ENCODE measurements around the gene LRRC45.

Gene LRRC45

GRCh38 chr17:81987161-81987770, 35.8 kb upstream of the LRRC45 start:
- TF ChIP-seq POLR2A (IDR thresholded peaks at IDR 0.05; ENCODE audit: low read length) (no peak), GATA1 (IDR thresholded peaks at IDR 0.05; ENCODE audit: low read depth, low read length) (no peak)

GRCh38 chr17:81990836-81991683, 32.0 kb upstream of the LRRC45 start:
- TF ChIP-seq GATA1 (IDR thresholded peaks at IDR 0.05; ENCODE audit: low read depth, low read length) (no peak), POLR2A (IDR thresholded peaks at IDR 0.05; ENCODE audit: low read length) (no peak)
- no peak for DNase-seq

More at GRCh38 chr17:81987161-81987770, 35.8 kb upstream of the LRRC45 start:
- no peak for DNase-seq

GRCh38 chr17:81991684-81992305, 31.3 kb upstream of the LRRC45 start:
- TF ChIP-seq GATA1 (IDR thresholded peaks at IDR 0.05; ENCODE audit: low read depth, low read length) (no peak), POLR2A (IDR thresholded peaks at IDR 0.05; ENCODE audit: low read length) (no peak)
- DNase-seq: peak; percentile 53 to 56

- TF ChIP-seq POLR2A (IDR thresholded peaks at IDR 0.05; ENCODE audit: low read length) (no peak), GATA1 (IDR thresholded peaks at IDR 0.05; ENCODE audit: low read depth, low read length) (no peak)
- DNase-seq: no peak
Observed at GRCh38 chr17:81992306-81993102, 30.6 kb upstream of the LRRC45 start.

- DNase-seq: no peak
- TF ChIP-seq POLR2A (IDR thresholded peaks at IDR 0.05; ENCODE audit: low read length): no peak
- TF ChIP-seq GATA1 (IDR thresholded peaks at IDR 0.05; ENCODE audit: low read depth, low read length): no peak
Observed at GRCh38 chr17:81993729-81994592, 29.1 kb upstream of the LRRC45 start.

- no peak for TF ChIP-seq GATA1 (IDR thresholded peaks at IDR 0.05; ENCODE audit: low read depth, low read length)
- no peak for DNase-seq
Observed at GRCh38 chr17:81994593-81995462, 28.3 kb upstream of the LRRC45 start.

GRCh38 chr17:81995463-81996231, 27.5 kb upstream of the LRRC45 start:
- no peak for TF ChIP-seq POLR2A (IDR thresholded peaks at IDR 0.05; ENCODE audit: low read length)
- no peak for TF ChIP-seq GATA1 (IDR thresholded peaks at IDR 0.05; ENCODE audit: low read depth, low read length)

GRCh38 chr17:81996232-81996756, 26.8 kb upstream of the LRRC45 start:
- TF ChIP-seq POLR2A (IDR thresholded peaks at IDR 0.05; ENCODE audit: low read length) (no peak), GATA1 (IDR thresholded peaks at IDR 0.05; ENCODE audit: low read depth, low read length) (no peak)
- no peak for DNase-seq

More at GRCh38 chr17:81995463-81996231, 27.5 kb upstream of the LRRC45 start:
- DNase-seq: no peak

- TF ChIP-seq GATA1 (IDR thresholded peaks at IDR 0.05; ENCODE audit: low read depth, low read length): no peak
- TF ChIP-seq POLR2A (IDR thresholded peaks at IDR 0.05; ENCODE audit: low read length): no peak
- no peak for DNase-seq
Observed at GRCh38 chr17:81996757-81997441, 26.2 kb upstream of the LRRC45 start.

- TF ChIP-seq GATA1 (IDR thresholded peaks at IDR 0.05; ENCODE audit: low read depth, low read length): no peak
- no peak for TF ChIP-seq POLR2A (IDR thresholded peaks at IDR 0.05; ENCODE audit: low read length)
- DNase-seq: no peak
Observed at GRCh38 chr17:81998212-81998611, 24.9 kb upstream of the LRRC45 start.
